Kidney (tissue), 14 donors: ENCODE measurements around the gene PWWP3B. TPM values are rescaled to one million over a fixed set of nuclear protein-coding genes. Genes with fewer than 3 reads are reported as not detected.

Experiments
- DNase-seq, 5 donors: peaks; one replicate each; pipeline ENCODE4 v3.0.0-alpha.2; 2013 to 2020
- FAIRE-seq: peaks from 2 replicates; lab custom pipeline; 2012; peaks lifted over from hg19 to GRCh38; lab: Jason Lieb, UNC
- H3K27ac ChIP-seq, 2 donors: one replicate each; pipeline ENCODE4 v1.7.0; 2013; ENCODE audit warnings: low read depth in 2 of 2, low read length in 2 of 2, inconsistent platforms in 1 of 2
- H3K27me3 ChIP-seq: one replicate; pipeline ENCODE4 v1.7.1; 2013; ENCODE audit warnings: low read length, inconsistent platforms; ENCODE audit not compliant: control insufficient read depth, insufficient read depth
- H3K36me3 ChIP-seq, 3 donors: one replicate each; pipeline versions ENCODE4 v1.7.0 to v1.7.1; 2013; ENCODE audit warnings: low read length in 3 of 3, control low read depth in 1 of 3, inconsistent platforms in 1 of 3; ENCODE audit not compliant: insufficient read depth in 3 of 3, control insufficient read depth in 2 of 3
- H3K4me1 ChIP-seq, 3 donors: one replicate each; pipeline versions ENCODE4 v1.7.0 to v1.7.1; 2013; ENCODE audit warnings: low read length in 3 of 3, inconsistent platforms in 1 of 3, low read depth in 1 of 3; ENCODE audit not compliant: control insufficient read depth in 2 of 3, insufficient read depth in 2 of 3
- H3K4me3 ChIP-seq, 3 donors: one replicate each; pipeline versions ENCODE4 v1.7.0 to v1.8.1; 2013; ENCODE audit warnings: low read length in 3 of 3, control low read depth in 1 of 3, inconsistent platforms in 1 of 3
- H3K9ac ChIP-seq, 3 donors: one replicate each; pipeline versions ENCODE4 v1.7.0 to v1.7.1; 2013; ENCODE audit warnings: low read length in 3 of 3, control low read depth in 1 of 3, inconsistent platforms in 1 of 3
- H3K9me3 ChIP-seq, 3 donors: one replicate each; pipeline versions ENCODE4 v1.7.0 to v1.7.1; 2013; ENCODE audit warnings: low read length in 3 of 3, control low read depth in 1 of 3, inconsistent platforms in 1 of 3; ENCODE audit not compliant: control insufficient read depth in 2 of 3, insufficient read depth in 1 of 3
- CTCF ChIP-seq: IDR thresholded peaks from 3 replicates; pipeline ENCODE4 v1.5.1; 2012; ENCODE audit warnings: mild to moderate bottlenecking, moderate library complexity, borderline replicate concordance; ENCODE audit not compliant: insufficient read depth; ENCODE audit errors: extremely low read depth
- intact Hi-C: fragments of 100-400 bp; cut with DNase I; formaldehyde crosslinking; loops from one replicate; pipeline ENCODE4 v1.11.1; 2022
- polyA plus RNA-seq: library from polyadenylated mRNA; stranded (reverse); fragments of 350-450 nt; fragmentation: Illumina TruSeq; extraction: RNeasy Lipid Tissue Mini Kit (QIAGEN cat#74804); gene quantifications from one replicate; pipeline ENCODE4 v1.2.3, GENCODE V29; 2014; ENCODE audit warnings: low read depth, low replicate concordance; ENCODE audit not compliant: insufficient read depth
- total RNA-seq: library from RNA; stranded (reverse); fragmentation: NEBNext Ultra II Directional; extraction: Animal tissue kit (Norgen Biotek cat#: 25700); gene quantifications from one replicate; pipeline ENCODE4 v1.2.1, GENCODE V29; 2021
- donor health status: control.
- donor health status: control.
- donor health status: control.
- donor health status: control.
- donor health status: control.
- donor health status: DM: yes; HTN: yes; CAD: no.
- donor health status: Normal renal cell carcinoma (clear cell type).

PWWP3B gene
- total and polyA plus RNA-seq, 2 donors from 2014 or later: 1.4 to 2.0 TPM

DNA sequence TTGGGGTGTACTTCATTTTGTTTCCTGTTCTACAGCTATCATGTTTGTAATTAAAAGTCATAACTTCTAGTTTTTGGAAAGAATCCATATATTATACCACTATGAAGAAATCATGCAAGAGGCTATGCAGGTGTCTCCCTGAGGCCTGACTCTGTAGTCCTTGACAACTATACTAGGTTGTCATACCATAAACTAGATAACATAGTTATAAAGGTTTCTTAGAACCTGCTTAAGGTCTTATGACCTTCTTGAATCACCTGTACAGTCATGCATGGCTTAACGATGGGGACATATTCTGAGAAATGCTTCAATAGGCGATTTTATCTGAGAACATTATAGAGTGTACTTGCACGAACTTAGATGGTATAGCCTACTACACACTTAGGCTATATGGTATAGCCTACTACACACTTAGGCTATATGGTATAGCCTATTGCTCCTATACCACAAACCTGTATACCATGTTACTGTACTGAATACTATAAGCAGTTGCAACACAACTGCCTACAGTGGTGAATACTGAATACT lies 3.3 kb downstream of the PWWP3B start:
- Histone ChIP-seq H3K9me3 (no peaks in the 10 kb centered on the region), H3K9ac (no peak overlapping the region), H3K36me3 (no peaks in the 10 kb centered on the region), H3K4me1 (no peaks in the 10 kb centered on the region), H3K4me3 (no peak overlapping the region), H3K27ac (no peak overlapping the region), H3K27me3 (peaks cover 4% of the 10 kb centered on the region)
- FAIRE-seq (no peak), DNase-seq (no peak)
- intact Hi-C loops: no loop called here
- TF ChIP-seq CTCF: no peak

GRCh38 chrX:106177106-106177981 lies 9.2 kb downstream of the PWWP3B start:
- H3K9me3 ChIP-seq: no peaks in the 10 kb centered on the region
- peak overlapping the region; percentile 33 to 68 (median 52) for H3K4me3 ChIP-seq
- FAIRE-seq: no peak
- no peaks in the 10 kb centered on the region for H3K4me1 ChIP-seq
- intact Hi-C loops: no loop called here
- DNase-seq: peak in 4 of 5 donors; percentile 78 to 84 (median 83)
- H3K27ac ChIP-seq: no peak overlapping the region
- TF ChIP-seq CTCF: no peak
- H3K27me3 ChIP-seq: no peaks in the 10 kb centered on the region
- H3K9ac ChIP-seq: peak overlapping the region in 1 of 3 donors; percentile 22
- no peaks in the 10 kb centered on the region for H3K36me3 ChIP-seq

DNA sequence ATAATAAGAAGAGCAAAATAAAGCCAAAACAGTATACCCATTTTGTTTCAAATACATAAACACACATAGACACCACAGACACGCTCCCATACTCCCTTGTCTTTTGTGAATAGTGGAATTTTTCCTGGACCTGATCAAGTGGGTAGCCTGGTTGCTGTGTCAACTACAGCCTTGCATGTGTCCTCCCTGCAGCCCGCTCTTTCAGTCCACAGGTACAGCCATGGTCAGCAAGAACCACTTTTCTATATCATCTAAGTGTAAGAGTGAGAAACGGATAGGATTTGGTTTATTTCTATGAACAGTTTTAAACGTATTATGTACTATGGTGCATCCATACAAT lies 9.8 kb downstream of the PWWP3B start:
- FAIRE-seq: no peak
- no peak for DNase-seq
- Histone ChIP-seq H3K27ac (no peak overlapping the region), H3K27me3 (no peaks in the 10 kb centered on the region), H3K9ac (no peak overlapping the region), H3K36me3 (no peaks in the 10 kb centered on the region), H3K4me1 (no peaks in the 10 kb centered on the region), H3K4me3 (no peak overlapping the region), H3K9me3 (no peaks in the 10 kb centered on the region)
- TF ChIP-seq CTCF: no peak
- intact Hi-C loops: no loop called here
